Measurements from ENCODE around the gene WNT5B. TPM values are rescaled to one million over a fixed set of nuclear protein-coding genes. Genes with fewer than 3 reads are reported as not detected.
A peak's percentile ranks its signal among the peaks of the same experiment; 100 is the strongest.

WNT5B gene
- total and polyA plus RNA-seq, 4 donors, result 0.59 to 2.4 (median 0.97) TPM

GRCh38 chr12:1663440-1664132, 34.6 kb downstream of the WNT5B start:
- H3K4me3 ChIP-seq (ENCODE audit: low read depth in 1 of 3, low read length in 3 of 3), result no peak overlapping the region
- H3K9me3 ChIP-seq (ENCODE audit: control insufficient read depth in 4 of 4, low read length in 3 of 4), result no peaks in the 10 kb centered on the region
- H3K27me3 ChIP-seq (ENCODE audit: control insufficient read depth in 4 of 4, insufficient read depth in 4 of 4, low read length in 3 of 4), result no peaks in the 10 kb centered on the region
- 93% methylated on average over 11 of the region's 11 CpGs for WGBS
- no peak for TF ChIP-seq GABPA (IDR thresholded peaks at IDR 0.05 in 1 of 2, conservative IDR thresholded peaks at IDR 0.05 in 1 of 2)
- TF ChIP-seq TAF1 (conservative IDR thresholded peaks at IDR 0.05), result no peak
- TF ChIP-seq ATF3 (IDR thresholded peaks at IDR 0.05), result no peak
- TF ChIP-seq YY1 (IDR thresholded peaks at IDR 0.05), result no peak
- H3K9ac ChIP-seq (ENCODE audit: low read depth in 1 of 2, low read length in 2 of 2), result no peak overlapping the region
- H3K4me1 ChIP-seq (ENCODE audit: control insufficient read depth in 4 of 4, insufficient read depth in 4 of 4, low read length in 3 of 4), result peaks cover 6 to 26% (median 8%) of the 10 kb centered on the region in 4 donors
- no peak for DNase-seq (ENCODE audit: low spot score)
- peak overlapping the region; percentile 86 to 91 for H3K27ac ChIP-seq (ENCODE audit: low read depth in 1 of 2, low read length in 2 of 2)
- H3K36me3 ChIP-seq (ENCODE audit: control insufficient read depth in 4 of 4, insufficient read depth in 3 of 4, low read depth in 1 of 4, low read length in 3 of 4), result no peaks in the 10 kb centered on the region

GRCh38 chr12:1665366-1665765, 36.3 kb downstream of the WNT5B start:
- Histone ChIP-seq H3K9me3 (ENCODE audit: control insufficient read depth in 4 of 4, low read length in 3 of 4) (no peaks in the 10 kb centered on the region), H3K36me3 (ENCODE audit: control insufficient read depth in 4 of 4, insufficient read depth in 3 of 4, low read depth in 1 of 4, low read length in 3 of 4) (no peaks in the 10 kb centered on the region), H3K9ac (ENCODE audit: low read depth in 1 of 2, low read length in 2 of 2) (no peak overlapping the region), H3K4me3 (ENCODE audit: low read depth in 1 of 3, low read length in 3 of 3) (no peak overlapping the region), H3K27me3 (ENCODE audit: control insufficient read depth in 4 of 4, insufficient read depth in 4 of 4, low read length in 3 of 4) (no peaks in the 10 kb centered on the region), H3K27ac (ENCODE audit: low read depth in 1 of 2, low read length in 2 of 2) (peak overlapping the region; percentile 35 to 62), H3K4me1 (ENCODE audit: control insufficient read depth in 4 of 4, insufficient read depth in 4 of 4, low read length in 3 of 4) (peaks cover 6 to 29% (median 11%) of the 10 kb centered on the region in 4 donors)
- DNase-seq (ENCODE audit: low spot score), result no peak
- TF ChIP-seq TAF1 (conservative IDR thresholded peaks at IDR 0.05) (no peak), RXRA (IDR thresholded peaks at IDR 0.05) (no peak), EGR1 (IDR thresholded peaks at IDR 0.05; ENCODE audit: low read depth in 2 of 2) (no peak), REST (IDR thresholded peaks at IDR 0.05) (no peak), HNF4A (conservative IDR thresholded peaks at IDR 0.05) (no peak), YY1 (IDR thresholded peaks at IDR 0.05) (no peak), FOXA1 (IDR thresholded peaks at IDR 0.05) (no peak), SP1 (IDR thresholded peaks at IDR 0.05) (no peak), NR2F2 (IDR thresholded peaks at IDR 0.05) (no peak), HNF4G (IDR thresholded peaks at IDR 0.05) (no peak), RAD21 (IDR thresholded peaks at IDR 0.05) (no peak), ATF3 (IDR thresholded peaks at IDR 0.05) (no peak)
- WGBS, result 88% methylated on average over 2 of the region's 2 CpGs

- Histone ChIP-seq H3K36me3 (ENCODE audit: control insufficient read depth in 4 of 4, insufficient read depth in 3 of 4, low read depth in 1 of 4, low read length in 3 of 4) (no peaks in the 10 kb centered on the region), H3K27ac (ENCODE audit: low read depth in 1 of 2, low read length in 2 of 2) (peak overlapping the region; percentile 97 to 98), H3K27me3 (ENCODE audit: control insufficient read depth in 4 of 4, insufficient read depth in 4 of 4, low read length in 3 of 4) (no peaks in the 10 kb centered on the region), H3K9me3 (ENCODE audit: control insufficient read depth in 4 of 4, low read length in 3 of 4) (no peaks in the 10 kb centered on the region), H3K4me3 (ENCODE audit: low read depth in 1 of 3, low read length in 3 of 3) (peak overlapping the region in 1 of 3 donors; percentile 19), H3K9ac (ENCODE audit: low read depth in 1 of 2, low read length in 2 of 2) (peak overlapping the region in 1 of 2 donors; percentile 92), H3K4me1 (ENCODE audit: control insufficient read depth in 4 of 4, insufficient read depth in 4 of 4, low read length in 3 of 4) (peaks cover 6 to 36% (median 11%) of the 10 kb centered on the region in 4 donors)
- no peak for DNase-seq (ENCODE audit: low spot score)
- WGBS, result 22% methylated on average over 5 of the region's 5 CpGs
- TF ChIP-seq HNF4A (conservative IDR thresholded peaks at IDR 0.05) (peak; percentile 81 to 88), CTCF (IDR thresholded peaks at IDR 0.05; ENCODE audit: low read depth, low read length, missing input control) (no peak), ATF3 (IDR thresholded peaks at IDR 0.05) (no peak), MAX (IDR thresholded peaks at IDR 0.05) (peak; percentile 73), GABPA (IDR thresholded peaks at IDR 0.05 in 1 of 2, conservative IDR thresholded peaks at IDR 0.05 in 1 of 2) (no peak), RAD21 (IDR thresholded peaks at IDR 0.05) (no peak), ZBTB33 (IDR thresholded peaks at IDR 0.05) (no peak), FOXA1 (IDR thresholded peaks at IDR 0.05) (no peak), SP1 (IDR thresholded peaks at IDR 0.05) (peak; percentile 50), YY1 (IDR thresholded peaks at IDR 0.05) (no peak), NR2F2 (IDR thresholded peaks at IDR 0.05) (no peak), EGR1 (IDR thresholded peaks at IDR 0.05; ENCODE audit: low read depth in 2 of 2) (peak; percentile 60 to 78)
These were observed 37.2 kb downstream of the WNT5B start for GRCh38 chr12:1666215-1666614.
